ENCODE data around the gene KRTAP5-9.

- TF ChIP-seq POLR2A (IDR thresholded peaks at IDR 0.05): no peak
- TF ChIP-seq, protein P1, sequence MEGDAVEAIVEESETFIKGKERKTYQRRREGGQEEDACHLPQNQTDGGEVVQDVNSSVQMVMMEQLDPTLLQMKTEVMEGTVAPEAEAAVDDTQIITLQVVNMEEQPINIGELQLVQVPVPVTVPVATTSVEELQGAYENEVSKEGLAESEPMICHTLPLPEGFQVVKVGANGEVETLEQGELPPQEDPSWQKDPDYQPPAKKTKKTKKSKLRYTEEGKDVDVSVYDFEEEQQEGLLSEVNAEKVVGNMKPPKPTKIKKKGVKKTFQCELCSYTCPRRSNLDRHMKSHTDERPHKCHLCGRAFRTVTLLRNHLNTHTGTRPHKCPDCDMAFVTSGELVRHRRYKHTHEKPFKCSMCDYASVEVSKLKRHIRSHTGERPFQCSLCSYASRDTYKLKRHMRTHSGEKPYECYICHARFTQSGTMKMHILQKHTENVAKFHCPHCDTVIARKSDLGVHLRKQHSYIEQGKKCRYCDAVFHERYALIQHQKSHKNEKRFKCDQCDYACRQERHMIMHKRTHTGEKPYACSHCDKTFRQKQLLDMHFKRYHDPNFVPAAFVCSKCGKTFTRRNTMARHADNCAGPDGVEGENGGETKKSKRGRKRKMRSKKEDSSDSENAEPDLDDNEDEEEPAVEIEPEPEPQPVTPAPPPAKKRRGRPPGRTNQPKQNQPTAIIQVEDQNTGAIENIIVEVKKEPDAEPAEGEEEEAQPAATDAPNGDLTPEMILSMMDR (IDR thresholded peaks at IDR 0.05): no peak
Measured at GRCh38 chr11:71556018-71556417, 7.8 kb downstream of the KRTAP5-9 start.

Data from thyroid gland (tissue), 4 donors.